Glutamatergic neuron (in vitro differentiated cells): ENCODE results near the gene FHOD3. TPM values are rescaled to one million over a fixed set of nuclear protein-coding genes. Genes with fewer than 3 reads are reported as not detected.

Source experiments
- DNase-seq: peaks from one replicate; pipeline ENCODE4 v3.0.0; 2022
- H3K27ac Mint-ChIP-seq: one replicate; pipeline ENCODE4 v1.8.0; 2020; ENCODE audit warnings: mild to moderate bottlenecking, mixed read lengths, inconsistent platforms; ENCODE audit not compliant: unreplicated experiment
- H3K27me3 Mint-ChIP-seq: one replicate; pipeline ENCODE4 v1.8.0; 2020; ENCODE audit warnings: mild to moderate bottlenecking, moderate library complexity, mixed read lengths, inconsistent platforms; ENCODE audit not compliant: unreplicated experiment
- H3K36me3 Mint-ChIP-seq: one replicate; pipeline ENCODE4 v1.8.0; 2020; ENCODE audit warnings: mild to moderate bottlenecking, mixed read lengths, inconsistent platforms; ENCODE audit not compliant: unreplicated experiment
- H3K4me1 Mint-ChIP-seq: one replicate; pipeline ENCODE4 v1.8.0; 2020; ENCODE audit warnings: mild to moderate bottlenecking, low read depth, mixed read lengths, inconsistent platforms; ENCODE audit not compliant: unreplicated experiment
- H3K4me3 Mint-ChIP-seq: one replicate; pipeline ENCODE4 v1.8.0; 2020; ENCODE audit warnings: mild to moderate bottlenecking, mixed read lengths, inconsistent platforms; ENCODE audit not compliant: unreplicated experiment
- H3K9me3 Mint-ChIP-seq: one replicate; pipeline ENCODE4 v1.8.0; 2020; ENCODE audit warnings: mild to moderate bottlenecking, moderate library complexity, mixed read lengths, inconsistent platforms; ENCODE audit not compliant: unreplicated experiment
- total RNA-seq: library from RNA; stranded (reverse); fragmentation: NEBNext Ultra II Directional; extraction: Animal tissue kit (Norgen Biotek cat#: 25700); gene quantifications from one replicate; pipeline ENCODE4 v1.2.1, GENCODE V29; 2021; ENCODE audit not compliant: unreplicated experiment
- TF ChIP-seq, protein P1 (sequence below): fragments of 200-600 bp; sonication (generic); IDR thresholded peaks from one replicate; pipeline ENCODE4 v1.5.0; 2021; ENCODE audit not compliant: partially characterized antibody, unreplicated experiment

FHOD3 gene
- total RNA-seq, 1 donor from 2014 or later, result 21.2 TPM

DNA sequence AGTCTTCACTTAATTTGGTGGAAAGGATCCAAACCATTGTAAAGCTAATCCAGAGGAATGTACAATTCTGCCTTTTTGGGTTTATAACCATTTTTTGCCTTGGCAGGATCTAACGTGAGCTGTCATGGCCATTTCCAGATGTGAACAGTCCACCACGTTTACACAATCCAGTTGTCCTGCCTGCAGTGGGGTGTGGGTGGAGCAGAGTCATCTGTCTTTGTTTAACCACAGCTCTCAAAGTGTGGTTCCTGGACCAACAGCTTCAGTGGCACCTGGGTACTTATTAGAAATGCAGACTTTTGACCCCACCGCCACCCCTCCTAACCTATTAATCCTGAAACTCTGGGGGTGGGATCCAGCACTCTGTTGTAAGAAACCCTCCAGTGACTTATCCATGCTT is 35.9 kb downstream of the FHOD3 start:
- peaks cover 6% of the 10 kb centered on the region for H3K36me3 Mint-ChIP-seq
- TF ChIP-seq, protein P1, sequence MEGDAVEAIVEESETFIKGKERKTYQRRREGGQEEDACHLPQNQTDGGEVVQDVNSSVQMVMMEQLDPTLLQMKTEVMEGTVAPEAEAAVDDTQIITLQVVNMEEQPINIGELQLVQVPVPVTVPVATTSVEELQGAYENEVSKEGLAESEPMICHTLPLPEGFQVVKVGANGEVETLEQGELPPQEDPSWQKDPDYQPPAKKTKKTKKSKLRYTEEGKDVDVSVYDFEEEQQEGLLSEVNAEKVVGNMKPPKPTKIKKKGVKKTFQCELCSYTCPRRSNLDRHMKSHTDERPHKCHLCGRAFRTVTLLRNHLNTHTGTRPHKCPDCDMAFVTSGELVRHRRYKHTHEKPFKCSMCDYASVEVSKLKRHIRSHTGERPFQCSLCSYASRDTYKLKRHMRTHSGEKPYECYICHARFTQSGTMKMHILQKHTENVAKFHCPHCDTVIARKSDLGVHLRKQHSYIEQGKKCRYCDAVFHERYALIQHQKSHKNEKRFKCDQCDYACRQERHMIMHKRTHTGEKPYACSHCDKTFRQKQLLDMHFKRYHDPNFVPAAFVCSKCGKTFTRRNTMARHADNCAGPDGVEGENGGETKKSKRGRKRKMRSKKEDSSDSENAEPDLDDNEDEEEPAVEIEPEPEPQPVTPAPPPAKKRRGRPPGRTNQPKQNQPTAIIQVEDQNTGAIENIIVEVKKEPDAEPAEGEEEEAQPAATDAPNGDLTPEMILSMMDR, result no peak
- peaks cover 9% of the 10 kb centered on the region for H3K4me1 Mint-ChIP-seq
- no peak for DNase-seq
- no peak overlapping the region for H3K4me3 Mint-ChIP-seq
- H3K27ac Mint-ChIP-seq, result no peak overlapping the region
- peaks cover 2% of the 10 kb centered on the region for H3K9me3 Mint-ChIP-seq
- H3K27me3 Mint-ChIP-seq, result peaks cover 8% of the 10 kb centered on the region

DNA sequence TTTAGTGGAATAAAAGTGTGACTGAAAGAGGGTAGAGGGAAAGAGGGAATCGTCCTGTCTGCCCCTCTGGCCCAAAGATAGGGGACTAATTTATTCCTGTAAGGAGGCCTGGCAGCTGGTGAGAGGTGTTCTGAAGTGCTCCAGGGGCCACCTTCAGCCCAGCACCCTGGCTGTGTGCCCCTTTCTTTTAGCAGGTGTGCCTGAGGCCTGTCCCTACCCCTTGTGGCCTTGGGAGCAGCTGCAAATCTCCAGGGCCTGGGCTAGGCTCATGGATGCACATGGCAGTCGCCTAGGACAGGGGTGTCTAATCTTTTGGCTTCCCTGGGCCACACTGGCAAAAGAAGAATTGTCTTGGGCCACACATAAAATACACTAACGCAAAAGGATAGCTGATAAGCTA is 37.3 kb downstream of the FHOD3 start:
- peaks cover 2% of the 10 kb centered on the region for H3K9me3 Mint-ChIP-seq
- TF ChIP-seq, protein P1, result no peak
- no peak for DNase-seq
- peaks cover 2% of the 10 kb centered on the region for H3K27me3 Mint-ChIP-seq
- no peak overlapping the region for H3K27ac Mint-ChIP-seq
- H3K36me3 Mint-ChIP-seq, result no peaks in the 10 kb centered on the region
- no peak overlapping the region for H3K4me3 Mint-ChIP-seq
- H3K4me1 Mint-ChIP-seq, result peaks cover 9% of the 10 kb centered on the region

DNA sequence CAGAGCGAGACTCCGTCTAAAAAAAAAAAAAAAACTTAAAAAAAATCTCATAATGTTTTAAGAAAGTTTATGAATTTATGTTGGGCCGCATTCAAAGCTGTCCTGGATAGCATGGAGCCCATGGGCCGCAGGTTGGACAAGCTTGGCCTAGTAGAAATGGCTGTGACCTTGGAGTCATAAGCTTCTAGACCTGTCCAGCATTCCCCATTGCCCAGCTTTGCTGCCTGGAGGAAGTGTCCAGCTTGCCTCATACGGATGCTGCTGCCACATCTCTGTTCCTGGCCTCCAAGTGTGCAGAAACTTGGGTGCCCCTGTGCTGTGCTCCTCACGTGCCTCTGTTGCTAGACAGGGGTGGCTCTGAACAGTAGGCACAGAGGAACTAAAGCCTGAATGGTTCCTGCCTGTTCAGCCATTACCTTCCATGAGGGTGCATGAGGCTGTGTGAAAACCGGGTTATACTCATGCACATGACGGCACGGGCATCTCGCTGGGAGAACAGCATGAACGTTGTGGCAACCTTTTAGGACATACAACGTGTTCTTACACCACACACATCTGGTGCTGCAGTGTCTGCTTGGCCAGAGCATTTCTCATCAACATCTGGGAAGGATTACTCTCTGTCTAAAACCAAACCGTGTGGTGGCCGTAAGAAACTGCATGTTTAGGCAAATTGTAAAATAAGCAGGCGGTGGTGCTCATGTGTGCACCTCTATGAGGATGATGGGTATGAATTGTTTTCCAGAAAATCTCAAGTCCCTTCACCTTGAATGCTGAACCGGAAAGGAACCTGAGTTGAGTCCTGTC is 38.2 kb downstream of the FHOD3 start:
- no peaks in the 10 kb centered on the region for H3K27me3 Mint-ChIP-seq
- H3K9me3 Mint-ChIP-seq, result peaks cover 2% of the 10 kb centered on the region
- TF ChIP-seq, protein P1, result peak; percentile 14
- H3K27ac Mint-ChIP-seq, result no peak overlapping the region
- H3K4me3 Mint-ChIP-seq, result no peak overlapping the region
- peaks cover 9% of the 10 kb centered on the region for H3K4me1 Mint-ChIP-seq
- no peaks in the 10 kb centered on the region for H3K36me3 Mint-ChIP-seq
- no peak for DNase-seq

DNA sequence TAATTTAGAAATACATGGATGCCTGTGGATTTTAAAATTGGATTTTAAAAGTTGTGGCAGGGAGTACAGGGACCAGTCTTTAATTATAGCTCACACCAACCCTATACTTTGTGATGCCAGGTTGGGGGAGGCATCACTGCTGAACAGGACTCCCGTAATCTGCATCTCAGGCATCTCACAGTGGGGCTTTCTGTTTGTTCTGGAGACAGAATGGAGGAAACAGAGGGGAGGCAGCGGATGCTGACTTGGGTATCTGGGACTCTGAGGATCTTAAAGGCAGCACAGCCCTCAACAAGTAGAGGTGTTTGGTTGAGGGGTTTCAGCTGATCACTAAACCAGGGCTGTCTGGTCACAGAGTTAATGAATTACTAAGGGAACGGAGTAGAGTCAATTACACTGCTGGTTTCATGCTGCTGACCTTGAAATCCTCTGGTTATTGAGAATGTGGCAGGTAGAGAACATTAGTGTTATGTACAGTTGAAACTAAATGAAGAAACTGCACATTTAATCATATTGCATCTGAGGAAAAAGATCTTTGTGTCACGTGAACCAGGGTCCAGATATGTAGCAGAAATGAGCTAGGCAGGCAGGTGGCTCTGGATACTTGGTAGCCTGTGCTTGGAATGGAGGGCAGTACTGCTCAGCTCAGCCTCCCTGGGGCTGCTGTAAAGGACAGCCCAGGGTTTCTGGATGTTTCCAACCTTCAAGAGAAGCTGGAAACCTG is 40.3 kb downstream of the FHOD3 start:
- peaks cover 4% of the 10 kb centered on the region for H3K27me3 Mint-ChIP-seq
- peaks cover 9% of the 10 kb centered on the region for H3K4me1 Mint-ChIP-seq
- H3K27ac Mint-ChIP-seq, result no peak overlapping the region

More for the DNA sequence above, 40.3 kb downstream of the FHOD3 start:
- peaks cover 5% of the 10 kb centered on the region for H3K9me3 Mint-ChIP-seq
- no peak overlapping the region for H3K4me3 Mint-ChIP-seq
- TF ChIP-seq, protein P1, result no peak
- H3K36me3 Mint-ChIP-seq, result peaks cover 11% of the 10 kb centered on the region
- DNase-seq, result no peak
